ENCODE data around the gene ENO3.
"Not testable (repeated sequence)": the region's sequence is repeated elsewhere in the genome, so short reads cannot be mapped to it uniquely, and the experiment has no call there.

ENO3 gene

DNA sequence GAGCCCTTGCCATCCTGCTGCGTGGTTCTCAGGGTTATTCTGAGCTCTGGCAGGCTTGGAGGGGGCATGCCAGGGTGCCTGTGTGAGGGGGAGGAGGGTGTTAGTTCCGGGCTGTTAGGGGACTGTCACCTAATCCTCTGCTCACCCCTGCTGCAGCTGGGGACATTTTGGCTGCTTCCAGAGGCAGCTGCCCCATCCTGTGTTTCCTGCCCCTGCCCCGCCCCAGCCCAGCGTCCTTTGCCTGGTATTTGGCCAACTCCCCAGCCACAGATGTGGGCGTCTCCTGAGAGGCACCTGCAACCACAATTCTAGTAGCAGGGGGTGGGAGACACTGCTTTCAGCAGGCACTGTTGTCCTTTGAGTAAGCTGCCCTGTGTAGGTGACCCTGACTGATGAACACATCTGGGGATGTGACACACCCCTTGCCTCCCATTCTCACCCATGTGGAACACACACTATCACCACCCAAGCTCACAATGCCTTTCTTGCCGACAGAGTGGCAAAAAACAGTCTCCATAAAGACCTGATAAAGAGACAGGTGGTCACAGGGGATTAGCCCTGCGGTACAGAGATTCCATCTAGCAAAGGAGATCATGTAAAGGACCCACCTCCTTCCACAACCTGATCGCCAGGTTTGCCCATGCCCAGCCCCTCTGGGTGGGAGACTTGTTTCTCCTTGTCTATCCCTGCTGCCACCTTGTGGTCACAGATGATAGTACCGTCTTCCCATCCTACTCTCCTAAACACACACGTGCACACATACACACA lies 47.7 kb upstream of the ENO3 start, which contains the start of gene CHRNE:
Gene CHRNE (minus strand): TSS at position 48 of the 768 bp plus-strand sequence. CDS start 35 bp downstream, at position 13.
- H3K79me2 ChIP-seq (ENCODE audit: insufficient read depth, low read length): no peaks in the 10 kb centered on the region
- H3K4me3 ChIP-seq (ENCODE audit: low read length, poor library complexity, severe bottlenecking): peak within 1 kb of the TSS; percentile 51
- H3F3A ChIP-seq (ENCODE audit: low read depth): no peaks in the 10 kb centered on the region
- no peaks in the 10 kb centered on the region for H3K9me3 ChIP-seq (ENCODE audit: insufficient read depth, low read depth, low read length)
- H4K20me1 ChIP-seq (ENCODE audit: insufficient read depth, low read length, poor library complexity, severe bottlenecking): no peaks in the 10 kb centered on the region
- no peaks in the 10 kb centered on the region for H3K36me3 ChIP-seq (ENCODE audit: insufficient read depth, low read length)
- H3K9ac ChIP-seq (ENCODE audit: low read depth, low read length, poor library complexity, severe bottlenecking): no peak within 1 kb of the TSS
- peaks cover 8% of the 10 kb centered on the region for H3K4me1 ChIP-seq (ENCODE audit: insufficient read depth, low read length, poor library complexity, severe bottlenecking)
- H2AFZ ChIP-seq (ENCODE audit: low read length): peak within 1 kb of the TSS; percentile 57
- H3K4me2 ChIP-seq (ENCODE audit: low read depth, low read length, poor library complexity, severe bottlenecking): peak within 1 kb of the TSS; percentile 82
- no peaks in the 10 kb centered on the region for H3K27me3 ChIP-seq (ENCODE audit: insufficient read depth, low read length, poor library complexity, severe bottlenecking)
- no peak for TF ChIP-seq EZH2phosphoT487 (IDR thresholded peaks at IDR 0.05; ENCODE audit: borderline replicate concordance)
- TF ChIP-seq, protein P1, sequence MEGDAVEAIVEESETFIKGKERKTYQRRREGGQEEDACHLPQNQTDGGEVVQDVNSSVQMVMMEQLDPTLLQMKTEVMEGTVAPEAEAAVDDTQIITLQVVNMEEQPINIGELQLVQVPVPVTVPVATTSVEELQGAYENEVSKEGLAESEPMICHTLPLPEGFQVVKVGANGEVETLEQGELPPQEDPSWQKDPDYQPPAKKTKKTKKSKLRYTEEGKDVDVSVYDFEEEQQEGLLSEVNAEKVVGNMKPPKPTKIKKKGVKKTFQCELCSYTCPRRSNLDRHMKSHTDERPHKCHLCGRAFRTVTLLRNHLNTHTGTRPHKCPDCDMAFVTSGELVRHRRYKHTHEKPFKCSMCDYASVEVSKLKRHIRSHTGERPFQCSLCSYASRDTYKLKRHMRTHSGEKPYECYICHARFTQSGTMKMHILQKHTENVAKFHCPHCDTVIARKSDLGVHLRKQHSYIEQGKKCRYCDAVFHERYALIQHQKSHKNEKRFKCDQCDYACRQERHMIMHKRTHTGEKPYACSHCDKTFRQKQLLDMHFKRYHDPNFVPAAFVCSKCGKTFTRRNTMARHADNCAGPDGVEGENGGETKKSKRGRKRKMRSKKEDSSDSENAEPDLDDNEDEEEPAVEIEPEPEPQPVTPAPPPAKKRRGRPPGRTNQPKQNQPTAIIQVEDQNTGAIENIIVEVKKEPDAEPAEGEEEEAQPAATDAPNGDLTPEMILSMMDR (conservative IDR thresholded peaks at IDR 0.05; ENCODE audit: low read length): peak; percentile 83
- H3K9me2 ChIP-seq (replicated peaks; ENCODE audit: low read depth, low read length): no peaks in the 10 kb centered on the region

GRCh38 chr17:4906642-4907041 lies 44.3 kb upstream of the ENO3 start:
- peaks cover 14% of the 10 kb centered on the region for H3K4me1 ChIP-seq (ENCODE audit: insufficient read depth, low read length, poor library complexity, severe bottlenecking)
- H3K9me2 ChIP-seq (replicated peaks; ENCODE audit: low read depth, low read length); H3K4me3 ChIP-seq (ENCODE audit: low read length, poor library complexity, severe bottlenecking); H3K27me3 ChIP-seq (ENCODE audit: insufficient read depth, low read length, poor library complexity, severe bottlenecking); H3K79me2 ChIP-seq (ENCODE audit: insufficient read depth, low read length); H3K36me3 ChIP-seq (ENCODE audit: insufficient read depth, low read length); H3K9me3 ChIP-seq (ENCODE audit: insufficient read depth, low read depth, low read length); H3F3A ChIP-seq (ENCODE audit: low read depth); H3K4me2 ChIP-seq (ENCODE audit: low read depth, low read length, poor library complexity, severe bottlenecking); H4K20me1 ChIP-seq (ENCODE audit: insufficient read depth, low read length, poor library complexity, severe bottlenecking); H2AFZ ChIP-seq (ENCODE audit: low read length); H3K9ac ChIP-seq (ENCODE audit: low read depth, low read length, poor library complexity, severe bottlenecking): not testable (repeated sequence)

DNA sequence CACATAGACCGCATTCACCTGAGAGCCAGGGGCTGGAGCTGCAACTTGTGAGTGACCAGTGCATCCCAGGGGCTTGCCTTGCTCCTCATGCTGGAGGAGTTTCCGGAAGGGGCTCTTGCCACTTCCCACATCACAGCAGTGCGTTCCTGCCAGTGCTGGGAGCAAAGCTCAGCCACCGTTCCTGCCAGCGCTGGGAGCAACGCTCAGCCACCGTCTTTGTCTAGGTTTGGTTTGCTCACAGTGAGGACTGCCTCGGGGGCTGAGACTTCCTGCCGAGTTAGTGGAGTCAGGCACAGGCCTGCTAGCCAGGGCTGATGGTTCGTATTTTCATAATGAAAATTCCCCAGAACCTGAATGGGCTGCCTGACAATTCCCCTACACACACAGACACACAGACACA lies 42.6 kb upstream of the ENO3 start:
- H3K79me2 ChIP-seq (ENCODE audit: insufficient read depth, low read length): no peaks in the 10 kb centered on the region
- no peaks in the 10 kb centered on the region for H3K27me3 ChIP-seq (ENCODE audit: insufficient read depth, low read length, poor library complexity, severe bottlenecking)
- no peak overlapping the region; the same call in 1 of the 2 replicates for H2AFZ ChIP-seq (ENCODE audit: low read length)
- no peak overlapping the region for H3K4me2 ChIP-seq (ENCODE audit: low read depth, low read length, poor library complexity, severe bottlenecking)
- H3K4me3 ChIP-seq (ENCODE audit: low read length, poor library complexity, severe bottlenecking): no peak overlapping the region
- H3K36me3 ChIP-seq (ENCODE audit: insufficient read depth, low read length): no peaks in the 10 kb centered on the region
- TF ChIP-seq, protein P1 (conservative IDR thresholded peaks at IDR 0.05; ENCODE audit: low read length): no peak
- no peak for TF ChIP-seq EZH2phosphoT487 (IDR thresholded peaks at IDR 0.05; ENCODE audit: borderline replicate concordance)
- H3K9ac ChIP-seq (ENCODE audit: low read depth, low read length, poor library complexity, severe bottlenecking): no peak overlapping the region
- peaks cover 7% of the 10 kb centered on the region for H3K4me1 ChIP-seq (ENCODE audit: insufficient read depth, low read length, poor library complexity, severe bottlenecking)
- no peaks in the 10 kb centered on the region for H3K9me2 ChIP-seq (replicated peaks; ENCODE audit: low read depth, low read length)
- no peaks in the 10 kb centered on the region for H3F3A ChIP-seq (ENCODE audit: low read depth)
- H3K9me3 ChIP-seq (ENCODE audit: insufficient read depth, low read depth, low read length): no peaks in the 10 kb centered on the region
- no peaks in the 10 kb centered on the region for H4K20me1 ChIP-seq (ENCODE audit: insufficient read depth, low read length, poor library complexity, severe bottlenecking)
